GM18526 (cell line): ENCODE measurements around the gene GADD45GIP1.
A peak's percentile ranks its signal among the peaks of the same experiment; 100 is the strongest.

Experiments
- POLR2A ChIP-seq: IDR thresholded peaks from 3 replicates; pipeline ENCODE4 v1.6.1; 2011; ENCODE audit not compliant: insufficient read length; ENCODE audit errors: extremely low read depth

Gene GADD45GIP1

DNA sequence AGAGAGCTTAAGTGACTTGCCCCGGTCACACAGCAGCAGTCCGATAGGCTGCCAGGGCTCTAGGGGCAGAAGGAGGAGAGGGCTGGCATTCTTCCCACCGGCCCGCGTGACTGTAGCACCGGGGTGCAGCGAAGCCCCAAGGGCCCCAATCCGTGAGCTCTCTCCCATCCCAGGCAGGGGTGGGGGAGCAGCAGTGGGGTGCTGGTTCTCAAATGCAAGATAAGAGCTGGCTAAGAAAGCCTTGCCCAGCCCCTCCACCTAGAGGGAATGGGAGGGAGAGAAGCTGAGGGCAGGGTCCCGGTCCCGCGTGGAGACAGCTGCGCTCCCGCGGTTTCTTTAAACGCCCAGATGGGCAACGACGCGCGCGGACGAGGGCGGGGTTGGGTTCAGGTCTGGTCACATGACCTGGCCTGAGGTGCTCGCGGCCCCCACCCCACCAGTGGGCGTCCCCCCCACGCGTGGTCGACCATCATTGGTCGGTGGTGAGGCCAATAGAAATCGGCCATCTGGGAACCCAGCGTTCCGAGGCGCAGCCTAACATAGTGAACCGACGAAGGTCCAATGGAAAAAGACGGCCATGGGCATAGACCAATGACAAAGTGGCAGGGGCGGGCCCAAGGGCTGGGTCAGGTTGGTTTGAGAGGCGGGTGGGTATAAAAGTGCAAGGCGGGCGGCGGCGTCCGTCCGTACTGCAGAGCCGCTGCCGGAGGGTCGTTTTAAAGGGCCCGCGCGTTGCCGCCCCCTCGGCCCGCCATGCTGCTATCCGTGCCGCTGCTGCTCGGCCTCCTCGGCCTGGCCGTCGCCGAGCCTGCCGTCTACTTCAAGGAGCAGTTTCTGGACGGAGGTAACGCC is 18.9 kb downstream of the GADD45GIP1 start, which contains the start of gene CALR:
CALR (plus strand) TSS at position 683 of the 852 bp plus-strand sequence; CDS start at position 754, 71 bp downstream.
- TF ChIP-seq POLR2A = peak; percentile 99

DNA sequence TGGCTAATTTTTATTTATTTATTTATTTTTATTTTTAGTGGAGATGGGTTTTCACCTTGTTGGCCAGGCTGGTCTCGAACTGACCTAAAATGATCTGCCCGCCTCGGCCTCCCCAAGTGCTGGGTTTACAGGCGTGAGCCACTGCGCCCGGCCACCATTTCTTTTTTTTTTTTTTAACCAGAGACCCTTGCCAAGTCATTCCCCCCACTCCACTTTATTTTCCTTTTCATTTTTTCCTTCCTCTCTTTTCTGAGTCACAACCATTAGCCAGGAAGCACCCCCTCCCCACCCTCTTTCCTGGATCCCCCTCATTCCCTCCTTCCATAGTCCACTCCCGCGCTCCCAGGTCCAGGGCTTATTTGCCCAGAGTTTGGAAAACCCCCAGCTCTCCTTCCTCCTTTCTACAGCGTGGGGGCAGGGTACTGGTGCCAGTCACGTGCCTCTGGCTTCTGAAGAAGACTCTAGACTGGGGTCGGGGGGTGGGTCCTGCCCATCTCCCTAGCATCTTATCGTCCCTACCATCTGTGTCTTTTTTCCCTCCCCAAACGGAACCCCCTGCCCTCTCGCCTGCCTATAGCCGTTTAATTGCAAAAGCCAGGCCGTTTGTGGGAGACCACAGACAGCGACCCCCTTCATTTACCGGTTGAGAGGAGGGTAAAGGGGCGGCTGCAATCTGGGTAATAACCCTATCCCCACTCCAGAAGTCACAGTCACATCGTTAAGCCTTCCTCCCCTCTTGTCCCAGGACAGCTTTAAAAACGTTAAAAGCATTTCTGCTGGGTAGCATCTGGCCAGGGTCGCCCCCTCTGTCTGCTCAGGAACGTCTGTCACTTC is 19.7 kb downstream of the GADD45GIP1 start:
- TF ChIP-seq POLR2A = no peak

DNA sequence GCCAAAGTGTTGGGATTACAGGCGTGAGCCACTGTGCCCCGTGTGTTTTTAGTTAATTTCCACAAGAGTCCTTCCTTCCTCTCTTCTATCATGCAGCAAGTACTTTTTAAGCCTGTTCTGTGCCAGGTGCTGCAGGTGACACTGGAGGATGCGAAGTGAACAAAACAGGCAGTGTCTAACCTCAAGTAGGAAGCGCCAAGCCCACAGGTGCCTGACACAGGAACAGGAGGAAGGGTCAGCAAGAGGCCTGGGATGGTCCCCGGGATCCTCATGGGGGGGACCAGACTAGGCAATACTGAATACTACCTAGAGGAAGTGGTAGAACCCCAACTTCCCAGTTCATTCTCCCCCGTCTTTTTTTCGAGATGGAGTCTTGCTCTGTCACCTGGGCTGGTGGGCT is 20.4 kb downstream of the GADD45GIP1 start:
- no peak for TF ChIP-seq POLR2A

DNA sequence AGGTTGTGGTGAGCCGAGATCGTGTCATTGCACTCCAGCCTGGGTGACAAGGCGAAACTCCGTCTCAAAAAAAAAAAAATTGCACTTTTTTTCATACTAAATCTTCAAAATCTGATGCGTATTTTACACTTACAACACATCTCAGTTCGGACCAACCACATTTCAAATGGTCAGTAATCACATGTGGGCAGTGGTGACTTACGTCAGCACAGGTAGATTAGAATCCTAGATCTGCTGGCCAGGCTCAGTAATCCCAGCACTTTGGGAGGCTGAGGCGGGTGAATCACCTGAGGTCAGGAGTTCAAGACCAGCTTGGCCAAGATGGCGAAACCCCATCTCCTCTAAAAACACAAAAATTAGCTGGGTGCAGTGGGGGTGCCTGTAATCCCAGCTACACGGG is 22.0 kb downstream of the GADD45GIP1 start:
- no peak for TF ChIP-seq POLR2A

DNA sequence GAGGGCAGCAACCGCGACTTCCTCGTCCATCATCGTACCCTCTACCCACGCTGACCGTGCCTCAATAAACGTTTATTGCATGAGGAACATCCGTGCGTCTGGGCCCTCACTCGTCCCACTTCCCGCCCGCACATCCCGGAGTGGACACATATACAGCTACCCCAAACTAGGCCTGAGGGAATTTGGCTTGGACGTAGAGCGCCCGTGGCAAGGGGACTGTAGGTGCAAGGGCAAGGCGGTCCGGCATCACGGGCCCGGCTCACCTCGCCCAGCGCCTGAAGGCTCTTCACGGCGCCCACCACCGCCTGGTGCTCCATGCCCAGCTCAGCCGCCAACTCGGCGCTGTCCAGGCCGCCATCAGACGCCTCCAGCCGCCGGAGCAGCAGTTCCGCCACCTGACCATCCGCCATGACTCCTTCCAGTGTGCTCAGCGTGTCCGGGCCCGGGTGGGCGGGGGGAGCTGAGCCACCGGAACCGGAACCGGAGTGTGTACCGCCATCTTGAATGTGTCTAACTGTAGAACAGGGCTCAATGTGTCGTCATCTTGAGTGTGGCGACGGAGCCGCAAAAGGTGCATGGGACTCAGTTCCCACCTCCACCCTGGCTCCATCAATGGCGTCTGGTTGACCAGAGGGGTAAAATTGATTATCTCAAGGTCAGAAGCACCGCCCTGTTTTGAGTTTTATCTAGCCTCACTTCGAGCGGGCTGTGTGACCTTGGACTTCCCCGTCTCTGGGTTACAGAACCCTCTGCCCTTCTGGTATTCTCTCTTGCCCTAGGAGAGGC is 23.5 kb downstream of the GADD45GIP1 start, which contains the start of gene FARSA:
FARSA (minus strand) TSS at position 425 of the 786 bp plus-strand sequence; CDS start at position 410, 15 bp downstream.
- peak; percentile 93 for TF ChIP-seq POLR2A

DNA sequence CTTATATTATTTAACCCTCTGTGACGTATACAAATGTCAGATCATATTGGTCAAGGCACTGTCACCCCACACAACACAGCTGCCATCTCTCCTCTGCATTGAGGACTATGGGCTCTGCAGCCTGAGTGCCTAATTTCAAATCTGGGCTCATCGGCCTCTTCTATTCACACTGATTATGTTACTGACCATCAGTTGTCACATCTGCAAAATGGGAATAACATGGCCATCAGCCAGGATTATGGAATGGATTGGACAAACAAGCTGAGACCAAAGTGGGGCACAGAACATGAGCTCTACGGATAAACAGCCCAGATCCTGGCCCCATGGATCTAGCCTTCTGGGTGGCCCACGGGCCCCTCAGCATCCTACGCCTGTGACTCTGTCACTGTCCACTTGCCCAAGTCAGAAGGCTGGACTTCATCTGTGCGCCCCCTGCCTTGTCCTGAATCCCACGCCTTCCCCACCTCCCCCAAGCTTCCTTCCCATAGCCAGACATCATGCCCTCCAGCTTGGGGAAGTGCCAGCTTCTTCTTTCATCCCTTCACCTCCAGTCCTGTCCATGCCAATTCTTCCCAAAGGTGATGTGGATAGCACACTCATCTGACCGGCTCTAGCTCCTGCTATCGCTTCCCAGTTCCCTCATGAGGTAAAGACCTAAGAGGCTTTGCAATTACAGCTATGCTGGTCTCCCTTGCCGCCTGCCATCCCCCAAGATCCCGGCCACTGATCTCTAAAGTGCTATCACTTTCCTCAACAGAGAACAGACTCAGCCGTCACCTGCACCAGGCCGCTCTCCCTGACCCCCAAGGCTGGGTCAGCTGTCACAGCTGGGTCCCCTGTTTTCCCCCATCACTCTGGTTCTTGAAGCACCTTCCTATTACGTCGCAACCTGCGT is 24.4 kb downstream of the GADD45GIP1 start:
- no peak for TF ChIP-seq POLR2A

DNA sequence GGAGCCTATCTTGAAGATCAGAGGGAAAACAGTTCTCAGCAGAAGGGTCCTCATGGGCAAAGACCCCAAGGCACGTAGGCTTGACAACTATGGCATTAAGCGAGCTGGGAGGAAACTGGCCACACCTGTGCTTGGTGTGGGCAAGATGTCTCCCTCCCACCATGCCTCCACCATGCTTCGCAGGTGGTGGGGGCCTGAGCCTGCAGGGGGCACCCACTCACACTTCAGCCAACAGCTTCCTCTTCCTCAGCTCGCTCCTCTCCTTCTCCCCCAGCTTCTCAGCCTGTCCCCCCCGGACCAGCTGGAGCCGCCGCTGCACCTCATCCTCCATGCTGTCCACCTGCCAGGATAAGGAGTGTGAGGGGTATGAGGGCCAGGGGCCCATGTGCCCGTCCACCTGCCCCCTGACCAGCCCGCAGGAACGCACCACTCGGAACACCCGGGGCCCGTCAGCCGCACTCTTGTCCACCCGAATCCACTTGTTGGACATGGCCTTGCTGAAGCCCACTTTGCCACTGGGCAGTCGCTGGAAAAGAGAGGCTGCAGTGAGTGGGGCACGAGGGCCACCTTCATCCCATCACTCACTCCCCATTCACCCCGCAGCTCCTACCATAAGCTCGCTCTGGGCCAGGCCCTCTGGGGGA is 26.9 kb downstream of the GADD45GIP1 start:
- no peak for TF ChIP-seq POLR2A

DNA sequence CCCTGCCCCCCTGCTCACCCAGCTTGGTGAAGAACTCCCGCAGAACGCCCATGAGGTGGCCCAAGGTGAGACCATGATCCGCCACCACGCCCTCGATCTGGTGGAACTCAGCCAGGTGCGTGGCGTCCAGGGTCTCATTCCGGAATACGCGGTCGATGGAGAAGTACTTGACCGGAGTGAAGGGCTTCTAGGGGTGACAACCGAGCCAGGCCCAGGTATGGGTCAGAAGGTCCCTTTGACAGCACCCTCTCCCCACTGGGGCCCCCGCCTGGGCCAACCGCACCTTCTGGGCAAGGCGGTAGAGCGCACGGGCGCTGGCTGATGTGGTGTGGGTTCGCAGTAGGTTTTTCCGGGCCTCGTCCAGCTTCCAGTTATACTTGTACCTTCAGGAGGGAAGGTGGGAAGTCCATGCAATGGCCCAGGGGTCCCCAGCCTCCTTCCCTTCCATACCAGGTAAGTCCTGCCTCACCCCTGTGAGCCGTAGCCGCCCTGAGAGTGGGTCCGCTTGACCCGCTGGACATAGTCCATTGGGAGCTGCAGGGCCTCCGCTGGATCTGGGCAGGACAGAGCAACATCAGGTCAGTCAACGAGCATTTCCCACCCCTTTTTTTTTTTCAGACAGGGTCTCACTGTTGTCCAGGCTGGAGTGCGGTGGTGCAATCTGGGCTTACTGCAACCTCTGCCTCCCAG is 32.3 kb downstream of the GADD45GIP1 start:
- no peak for TF ChIP-seq POLR2A

DNA sequence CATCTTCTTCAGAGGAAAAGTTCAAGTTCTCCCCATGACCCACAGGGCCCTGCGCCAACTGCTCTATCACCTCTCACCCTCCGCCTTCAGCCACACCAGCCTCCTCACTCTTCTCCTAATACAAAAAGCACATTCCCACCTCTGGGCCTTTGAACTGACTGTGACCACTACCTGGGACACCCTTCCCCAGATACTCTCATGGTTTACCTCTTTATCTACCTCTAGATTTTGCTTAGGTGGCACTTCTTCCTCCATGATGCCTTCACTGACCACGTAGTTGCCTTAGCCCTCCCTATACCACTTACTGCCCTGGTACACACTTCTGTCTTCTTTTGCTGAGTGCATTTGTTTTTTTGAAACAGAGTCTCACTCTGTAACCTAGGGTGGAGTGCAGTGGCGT is 34.1 kb downstream of the GADD45GIP1 start:
- no peak for TF ChIP-seq POLR2A

DNA sequence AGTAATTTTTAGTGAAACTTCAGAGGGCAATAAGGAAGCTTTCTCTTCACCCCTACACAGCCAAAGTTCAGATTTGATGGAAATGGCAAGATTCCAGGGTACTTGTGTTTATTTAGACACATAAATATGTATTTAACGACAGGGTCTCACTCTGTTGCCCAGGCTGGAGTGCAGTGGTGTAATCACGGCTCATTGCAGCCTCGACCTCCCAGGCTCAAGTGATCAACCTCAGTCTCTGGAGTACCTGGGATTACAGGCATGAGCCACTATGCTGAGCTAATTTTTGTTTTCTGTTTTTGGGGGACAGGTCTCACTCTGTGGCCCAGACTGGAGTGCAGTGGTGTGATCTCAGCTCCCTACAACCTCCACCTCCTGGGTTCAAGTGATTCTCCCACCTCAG is 36.0 kb downstream of the GADD45GIP1 start:
- TF ChIP-seq POLR2A = no peak

DNA sequence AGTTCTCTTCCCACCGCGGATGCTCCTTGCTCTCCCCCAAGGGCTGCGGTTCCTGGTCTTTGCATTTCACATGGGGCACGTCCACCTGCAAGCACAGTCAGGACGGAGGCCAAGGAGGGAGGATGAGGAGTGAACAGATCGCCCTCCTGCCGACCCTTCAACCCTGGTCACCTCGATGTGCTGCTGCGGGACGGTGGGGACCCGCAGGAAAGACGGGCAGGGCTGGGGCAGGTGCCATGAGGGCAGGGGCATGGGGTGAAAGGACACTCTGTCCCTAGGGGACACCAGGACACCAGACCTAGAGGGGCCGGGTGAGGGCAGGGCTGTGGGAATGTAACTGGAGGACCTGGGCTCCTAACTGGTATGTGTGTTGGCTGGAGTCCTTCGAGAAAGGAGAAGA is 38.8 kb downstream of the GADD45GIP1 start:
- no peak for TF ChIP-seq POLR2A

DNA sequence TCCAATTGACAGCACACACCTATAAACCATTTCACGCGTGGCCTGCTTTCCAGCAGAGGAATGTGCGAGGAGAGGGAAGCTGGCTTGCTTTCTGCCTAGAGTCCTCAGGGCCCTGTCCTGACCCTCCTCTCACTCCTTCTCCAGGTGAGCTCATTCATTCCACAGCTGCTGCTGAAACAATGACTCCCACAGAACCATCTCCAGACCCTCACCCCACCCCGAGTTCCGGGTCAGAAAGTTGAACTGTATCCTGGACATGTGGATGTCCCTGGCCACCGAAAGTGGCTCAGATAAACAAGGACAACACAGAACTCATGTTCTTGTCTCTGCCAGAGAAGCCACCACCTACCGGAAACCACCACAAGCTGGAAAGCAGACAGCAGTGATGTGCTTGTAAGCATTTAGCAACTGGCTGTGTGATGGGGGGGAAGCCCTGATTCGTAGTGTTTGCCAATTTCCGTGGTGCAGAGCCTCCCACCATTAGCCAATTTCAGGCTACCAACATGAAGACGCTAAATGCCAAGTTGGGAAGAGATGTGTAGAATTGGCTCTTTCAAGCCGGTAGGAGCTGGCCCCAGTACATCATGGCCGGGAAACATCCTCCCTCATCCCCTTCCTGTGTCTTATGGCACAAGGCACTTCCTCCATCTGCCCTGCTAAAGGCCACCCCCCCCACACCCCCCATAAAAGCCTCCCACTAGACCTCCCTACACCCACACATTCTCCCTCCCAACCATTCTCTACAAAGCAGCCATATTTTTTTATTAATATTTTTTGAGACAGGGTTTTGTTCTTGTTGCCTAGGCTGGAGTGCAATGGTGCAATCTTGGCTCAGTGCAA is 43.0 kb downstream of the GADD45GIP1 start:
- TF ChIP-seq POLR2A = no peak
